HG02678 (cell line): ENCODE measurements around the gene TRIM15.
"Not testable (repeated sequence)": the region's sequence is repeated elsewhere in the genome, so short reads cannot be mapped to it uniquely, and the experiment has no call there.

Source experiments
- ATAC-seq: cut with Tn5 transposase; IDR thresholded peaks from one replicate; pipeline ENCODE4 v1.9.1; 2021; ENCODE audit warnings: mild to moderate bottlenecking, moderate library complexity; ENCODE audit not compliant: unreplicated experiment

The TRIM15 gene

GRCh38 chr6:30160785-30161531 lies 2.4 kb upstream of the TRIM15 start, which contains the start of gene TRIM10:
Gene TRIM10, minus strand, starts transcription at chr6:30161211. Its CDS starts 353 bp downstream, at chr6:30160858.
- ATAC-seq, result no peak

GRCh38 chr6:30162265-30163089 lies 869 bp upstream of the TRIM15 start:
- ATAC-seq, result no peak

DNA sequence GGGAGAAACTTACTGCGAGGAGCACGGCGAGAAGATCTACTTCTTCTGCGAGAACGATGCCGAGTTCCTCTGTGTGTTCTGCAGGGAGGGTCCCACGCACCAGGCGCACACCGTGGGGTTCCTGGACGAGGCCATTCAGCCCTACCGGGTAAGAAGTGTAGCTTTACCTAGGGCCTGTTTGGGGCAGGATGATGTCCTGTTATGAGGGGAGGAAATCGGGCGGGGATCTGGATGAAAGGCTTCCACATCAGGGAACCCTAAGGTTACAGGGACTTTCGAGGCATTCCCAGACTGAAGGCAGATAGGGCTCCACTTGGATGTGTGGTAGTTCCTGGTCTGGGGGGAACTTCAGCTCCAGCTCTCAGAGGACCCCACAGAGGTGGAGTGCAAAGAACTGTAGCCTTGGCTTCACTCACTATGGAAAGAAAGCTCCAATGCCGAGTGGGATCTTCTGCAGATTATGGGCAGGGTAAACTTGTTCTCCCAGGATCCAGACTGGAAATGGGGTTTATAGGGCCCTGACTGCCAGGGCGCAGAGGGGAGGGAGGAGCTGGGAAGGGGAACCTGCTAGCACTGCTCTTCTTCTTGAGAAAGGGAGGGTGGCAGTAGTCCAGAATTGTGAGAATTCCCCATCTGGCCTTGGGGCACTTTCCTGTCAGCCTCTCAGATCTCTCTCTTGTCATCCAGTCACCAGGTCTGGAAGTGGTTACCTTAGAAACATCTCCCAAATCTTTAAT lies 740 bp downstream of the TRIM15 start:
- ATAC-seq, result no peak

- ATAC-seq, result no peak
Observed at GRCh38 chr6:30164714-30165113, 1.4 kb downstream of the TRIM15 start.

GRCh38 chr6:30165238-30165637 lies 1.9 kb downstream of the TRIM15 start:
- ATAC-seq, result not testable (repeated sequence)

DNA sequence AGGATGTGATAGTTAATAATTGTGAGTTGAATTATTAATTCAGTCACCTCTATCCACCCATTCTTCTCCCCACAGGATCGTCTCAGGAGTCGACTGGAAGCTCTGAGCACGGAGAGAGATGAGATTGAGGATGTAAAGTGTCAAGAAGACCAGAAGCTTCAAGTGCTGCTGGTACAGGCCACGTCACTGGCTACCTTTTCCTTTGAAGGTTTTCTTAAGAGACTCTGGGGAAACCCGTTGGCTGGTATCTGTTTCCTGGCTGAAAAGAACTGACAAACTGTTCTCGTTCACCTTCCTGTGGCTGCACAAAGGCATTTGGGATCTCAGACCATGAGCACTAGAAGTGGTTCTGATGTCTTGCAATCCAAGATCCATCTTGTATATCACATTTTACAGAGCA lies 3.8 kb downstream of the TRIM15 start:
- no peak for ATAC-seq

- no peak for ATAC-seq
Observed at GRCh38 chr6:30168741-30169140, 5.4 kb downstream of the TRIM15 start.

- ATAC-seq, result no peak
Observed at GRCh38 chr6:30169658-30170614, 6.6 kb downstream of the TRIM15 start.

- no peak for ATAC-seq
Observed at GRCh38 chr6:30171677-30172471, 8.5 kb downstream of the TRIM15 start.

- no peak for ATAC-seq
Observed at GRCh38 chr6:30172681-30173080, 9.3 kb downstream of the TRIM15 start.

GRCh38 chr6:30175765-30176164 lies 12.4 kb downstream of the TRIM15 start:
- ATAC-seq, result no peak

DNA sequence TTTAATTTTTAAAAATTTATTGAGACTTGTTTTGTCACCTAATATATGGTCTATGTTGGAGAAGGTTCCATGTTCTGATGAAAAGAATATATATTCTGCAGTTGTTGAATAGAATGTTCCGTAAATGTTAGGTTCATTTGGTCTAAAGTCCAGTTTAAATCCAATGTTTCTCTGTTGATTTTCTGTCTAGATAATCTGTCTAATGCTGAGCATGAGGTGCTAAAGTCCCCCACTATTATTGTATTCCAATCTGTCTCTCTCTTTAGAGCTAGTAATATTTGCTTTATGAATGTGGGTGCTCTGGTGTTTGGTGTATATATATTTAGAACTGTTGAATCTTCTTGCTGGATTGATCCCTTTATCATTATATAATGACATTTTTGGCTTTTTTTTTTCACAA lies 15.5 kb downstream of the TRIM15 start:
- no peak for ATAC-seq

DNA sequence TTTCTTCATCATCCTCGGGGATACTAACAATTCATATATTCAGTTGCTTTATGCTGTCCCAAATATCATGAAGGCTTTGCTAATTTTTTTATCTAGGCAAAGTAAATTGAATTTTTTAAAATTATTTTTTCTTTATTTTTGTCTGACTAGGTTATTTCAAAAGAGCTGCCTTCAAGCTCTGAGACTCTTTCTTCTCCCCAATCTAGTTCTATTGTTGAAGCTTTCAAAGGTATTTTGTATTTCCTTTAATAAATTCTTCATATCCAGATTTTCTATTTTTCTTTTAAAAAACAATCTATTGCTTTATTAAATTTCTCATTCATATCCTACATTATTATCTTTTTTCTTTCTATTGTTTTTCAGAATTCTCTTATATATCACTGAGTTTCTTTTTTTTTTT lies 16.8 kb downstream of the TRIM15 start:
- ATAC-seq, result no peak

DNA sequence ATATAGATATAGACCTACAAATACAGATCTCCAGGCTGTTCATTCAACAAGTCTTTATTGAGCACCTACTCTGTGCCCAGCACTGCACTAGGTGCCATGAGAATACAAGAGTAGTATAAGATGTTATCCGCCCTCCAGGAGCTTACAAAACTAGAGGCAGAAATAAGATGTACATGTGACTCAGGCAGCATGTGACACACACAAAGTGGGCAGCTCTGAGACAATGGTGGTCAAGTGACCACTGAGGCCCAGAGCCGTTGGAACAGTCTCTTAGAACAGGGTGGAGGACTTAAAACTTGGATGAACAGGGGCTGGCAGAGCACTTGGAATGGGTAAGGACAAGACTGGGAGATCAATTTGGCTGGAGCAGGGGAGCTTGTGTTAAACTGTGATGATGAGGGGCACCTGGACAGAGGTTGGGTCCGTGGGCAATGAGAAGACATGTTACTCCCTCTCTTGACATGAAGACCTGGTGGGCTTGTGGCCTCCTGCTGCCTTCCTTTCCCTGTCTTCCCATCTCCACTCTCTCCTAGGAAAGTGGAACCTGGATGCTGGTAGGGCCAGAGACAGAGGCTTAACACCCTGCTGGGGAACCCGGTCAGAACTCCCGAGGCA lies 21.2 kb downstream of the TRIM15 start:
- ATAC-seq, result no peak

- ATAC-seq, result no peak
Observed at GRCh38 chr6:30185846-30186484, 22.6 kb downstream of the TRIM15 start.

- no peak for ATAC-seq
Observed at GRCh38 chr6:30188541-30188940, 25.2 kb downstream of the TRIM15 start.

DNA sequence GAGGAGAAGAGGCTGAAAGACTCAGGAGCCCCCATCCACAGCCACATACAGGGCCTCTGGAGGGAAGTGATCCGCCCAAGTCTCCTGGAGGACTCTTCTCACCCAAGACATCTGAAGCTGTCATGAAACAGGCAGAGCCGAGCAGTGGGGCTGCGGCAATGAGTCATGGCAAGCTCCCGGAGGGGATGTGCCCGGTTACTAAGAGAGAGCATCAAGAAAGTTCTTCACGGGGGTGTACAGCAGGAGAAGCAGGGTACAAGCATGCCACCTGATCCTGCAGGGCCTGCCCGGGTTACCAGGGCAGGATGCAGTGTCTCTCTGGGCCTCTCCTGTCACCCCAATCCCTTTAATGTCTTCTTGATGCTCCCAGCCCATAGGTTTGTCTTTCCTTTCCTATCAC lies 28.7 kb downstream of the TRIM15 start:
- no peak for ATAC-seq

- ATAC-seq, result no peak
Observed at GRCh38 chr6:30194797-30195690, 31.7 kb downstream of the TRIM15 start.
